NB4 (cell line): ENCODE data around the gene GJD3.

Source experiments
- DNase-seq: peaks from one replicate; pipeline ENCODE4 v3.0.0; 2010; ENCODE audit warnings: low read depth
- H3K4me3 ChIP-seq: one replicate; pipeline ENCODE4 v1.5.1; 2011; ENCODE audit warnings: mild to moderate bottlenecking, low read depth, low read length, moderate library complexity
- MYC ChIP-seq: IDR thresholded peaks from 2 replicates; pipeline ENCODE4 v1.6.1; 2011; ENCODE audit warnings: low read depth, low read length
- POLR2A ChIP-seq: IDR thresholded peaks from 2 replicates; pipeline ENCODE4 v1.6.1; 2011; ENCODE audit warnings: mild to moderate bottlenecking; ENCODE audit not compliant: insufficient read length; ENCODE audit errors: extremely low read depth
- TF ChIP-seq, protein P1 (sequence below): IDR thresholded peaks from one replicate; pipeline ENCODE4 v1.5.1; 2012; ENCODE audit warnings: low read depth, low read length
- TF ChIP-seq, protein P2 (sequence below): IDR thresholded peaks from 2 replicates; pipeline ENCODE4 v1.6.1; 2011; ENCODE audit warnings: low read depth, low read length

The GJD3 gene

DNA sequence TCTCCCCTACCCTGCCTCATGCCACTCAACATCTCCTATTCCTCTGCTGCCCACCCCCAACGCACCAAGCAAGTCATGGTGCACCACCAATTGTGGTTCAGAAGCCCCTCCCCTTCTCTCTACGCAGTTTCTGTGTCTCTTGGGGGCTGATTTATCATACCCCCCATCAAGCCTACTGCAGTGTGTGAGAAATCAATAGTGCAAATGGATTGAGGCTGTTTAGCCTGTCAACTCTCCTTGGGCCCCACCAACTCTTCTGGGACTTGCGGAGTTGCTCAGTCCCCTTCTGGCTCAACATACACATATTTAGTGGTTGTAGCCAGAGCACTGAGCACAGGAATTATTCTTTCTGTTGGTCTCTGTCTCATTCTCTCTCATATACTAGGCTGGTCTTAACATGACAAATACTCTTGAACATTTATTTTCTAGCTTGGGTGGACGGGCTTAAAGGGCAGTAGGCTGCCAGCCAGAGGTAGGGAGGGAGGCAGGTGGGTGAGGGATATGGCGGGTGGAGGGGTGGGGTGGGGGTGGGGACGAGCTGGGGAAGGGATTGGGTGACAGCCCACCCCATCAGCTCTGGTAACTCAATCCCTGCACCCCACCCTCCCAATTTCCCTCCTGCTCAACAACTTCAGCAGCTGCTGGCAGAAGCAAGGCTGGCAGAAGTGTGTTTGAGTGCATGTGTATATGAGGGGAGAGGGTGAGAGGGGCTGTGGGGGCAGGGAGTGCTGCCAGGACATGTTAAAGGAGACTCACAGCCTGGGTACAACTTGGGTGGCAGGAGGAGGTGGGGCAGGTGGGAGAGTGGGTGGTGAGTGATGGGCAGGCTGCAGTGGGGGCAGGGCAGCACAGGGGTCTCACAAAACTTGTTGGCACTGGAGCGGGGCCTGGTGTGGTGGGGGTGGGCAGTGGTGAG, 50.6 kb downstream of the GJD3 start:
- no peak overlapping the region for H3K4me3 ChIP-seq

More for the DNA sequence above, 50.6 kb downstream of the GJD3 start:
- TF ChIP-seq MYC (no peak), POLR2A (no peak)
- TF ChIP-seq, protein P1, sequence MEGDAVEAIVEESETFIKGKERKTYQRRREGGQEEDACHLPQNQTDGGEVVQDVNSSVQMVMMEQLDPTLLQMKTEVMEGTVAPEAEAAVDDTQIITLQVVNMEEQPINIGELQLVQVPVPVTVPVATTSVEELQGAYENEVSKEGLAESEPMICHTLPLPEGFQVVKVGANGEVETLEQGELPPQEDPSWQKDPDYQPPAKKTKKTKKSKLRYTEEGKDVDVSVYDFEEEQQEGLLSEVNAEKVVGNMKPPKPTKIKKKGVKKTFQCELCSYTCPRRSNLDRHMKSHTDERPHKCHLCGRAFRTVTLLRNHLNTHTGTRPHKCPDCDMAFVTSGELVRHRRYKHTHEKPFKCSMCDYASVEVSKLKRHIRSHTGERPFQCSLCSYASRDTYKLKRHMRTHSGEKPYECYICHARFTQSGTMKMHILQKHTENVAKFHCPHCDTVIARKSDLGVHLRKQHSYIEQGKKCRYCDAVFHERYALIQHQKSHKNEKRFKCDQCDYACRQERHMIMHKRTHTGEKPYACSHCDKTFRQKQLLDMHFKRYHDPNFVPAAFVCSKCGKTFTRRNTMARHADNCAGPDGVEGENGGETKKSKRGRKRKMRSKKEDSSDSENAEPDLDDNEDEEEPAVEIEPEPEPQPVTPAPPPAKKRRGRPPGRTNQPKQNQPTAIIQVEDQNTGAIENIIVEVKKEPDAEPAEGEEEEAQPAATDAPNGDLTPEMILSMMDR, result no peak
- TF ChIP-seq, protein P2, sequence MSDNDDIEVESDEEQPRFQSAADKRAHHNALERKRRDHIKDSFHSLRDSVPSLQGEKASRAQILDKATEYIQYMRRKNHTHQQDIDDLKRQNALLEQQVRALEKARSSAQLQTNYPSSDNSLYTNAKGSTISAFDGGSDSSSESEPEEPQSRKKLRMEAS, result no peak
- DNase-seq, result no peak
